HEK293T (cell line): Measurements from ENCODE around the gene MRPL1.

ENCODE experiments used
- CTCF ChIA-PET: fragments of 350-600 bp; formaldehyde crosslinking; extraction: SDS; loops from one replicate; lab custom pipeline; 2021; ENCODE audit warnings: antibody characterized with exemption, inconsistent platforms; lab: Yijun Ruan, JAX
- POLR2A ChIA-PET: fragments of 350-600 bp; formaldehyde crosslinking; extraction: SDS; loops from one replicate; lab custom pipeline; 2020; ENCODE audit warnings: antibody characterized with exemption, inconsistent platforms; lab: Yijun Ruan, JAX
- DNase-seq: peaks from one replicate; pipeline ENCODE4 v3.0.0; 2012; ENCODE audit warnings: mixed read lengths; ENCODE audit errors: extremely low spot score
- ARNT ChIP-seq: fragments of 450-650 bp; IDR thresholded peaks from 2 replicates; pipeline ENCODE4 v1.6.1; 2017; ENCODE audit warnings: mild to moderate bottlenecking
- BHLHE40 ChIP-seq: fragments of 450-650 bp; IDR thresholded peaks from 2 replicates; pipeline ENCODE4 v1.6.1; 2016; ENCODE audit warnings: mild to moderate bottlenecking, moderate library complexity, borderline replicate concordance
- CTBP1 ChIP-seq: fragments of 450-650 bp; IDR thresholded peaks from 2 replicates; pipeline ENCODE4 v1.6.1; 2016; ENCODE audit warnings: borderline replicate concordance
- ELF4 ChIP-seq: fragments of 450-650 bp; IDR thresholded peaks from 2 replicates; pipeline ENCODE4 v1.6.1; 2017; ENCODE audit warnings: antibody characterized with exemption
- FOXA1 ChIP-seq: fragments of 450-650 bp; IDR thresholded peaks from 2 replicates; pipeline ENCODE4 v1.6.1; 2016; ENCODE audit warnings: mild to moderate bottlenecking
- FOXK2 ChIP-seq: fragments of 450-650 bp; IDR thresholded peaks from 2 replicates; pipeline ENCODE4 v1.6.1; 2016; ENCODE audit warnings: mild to moderate bottlenecking
- FOXM1 ChIP-seq: fragments of 450-650 bp; IDR thresholded peaks from 2 replicates; pipeline ENCODE4 v1.6.1; 2017; ENCODE audit warnings: mild to moderate bottlenecking, borderline replicate concordance
- HDGF ChIP-seq: fragments of 450-650 bp; IDR thresholded peaks from 2 replicates; pipeline ENCODE4 v1.6.1; 2017; ENCODE audit warnings: antibody characterized with exemption, borderline replicate concordance
- L3MBTL2 ChIP-seq: fragments of 450-650 bp; conservative IDR thresholded peaks from 2 replicates; pipeline ENCODE4 v1.6.1; 2016; ENCODE audit warnings: mild to moderate bottlenecking
- LEF1 ChIP-seq: fragments of 450-650 bp; IDR thresholded peaks from 2 replicates; pipeline ENCODE4 v1.6.1; 2017; ENCODE audit warnings: mild to moderate bottlenecking, borderline replicate concordance
- NFRKB ChIP-seq: fragments of 450-650 bp; IDR thresholded peaks from 2 replicates; pipeline ENCODE4 v1.6.1; 2016; ENCODE audit warnings: mild to moderate bottlenecking, moderate library complexity
- PKNOX1 ChIP-seq: fragments of 450-650 bp; IDR thresholded peaks from 2 replicates; pipeline ENCODE4 v1.6.1; 2016
- SP1 ChIP-seq: fragments of 450-650 bp; IDR thresholded peaks from 2 replicates; pipeline ENCODE4 v1.6.1; 2017
- SUZ12 ChIP-seq: fragments of 450-650 bp; IDR thresholded peaks from 2 replicates; pipeline ENCODE4 v1.6.1; 2016; ENCODE audit warnings: mild to moderate bottlenecking
- TARDBP ChIP-seq: fragments of 450-650 bp; IDR thresholded peaks from 2 replicates; pipeline ENCODE4 v1.6.1; 2016
- ZNF384 ChIP-seq: fragments of 450-650 bp; IDR thresholded peaks from 2 replicates; pipeline ENCODE4 v1.6.1; 2016

The MRPL1 gene

GRCh38 chr4:77922158-77923094 lies 59.8 kb downstream of the MRPL1 start:
- no peak for DNase-seq
- ChIA-PET POLR2A (no interaction called here), CTCF (no interaction called here)
- TF ChIP-seq ELF4 (no peak), FOXK2 (no peak), PKNOX1 (no peak), SP1 (no peak), ARNT (no peak), LEF1 (no peak), L3MBTL2 (no peak), SUZ12 (no peak), FOXM1 (no peak), ZNF384 (no peak), NFRKB (no peak), FOXA1 (no peak), HDGF (no peak), TARDBP (no peak), CTBP1 (no peak), BHLHE40 (no peak)

GRCh38 chr4:77927991-77928925 lies 65.6 kb downstream of the MRPL1 start:
- TF ChIP-seq FOXK2 (no peak), ARNT (no peak), HDGF (no peak), FOXM1 (no peak), PKNOX1 (no peak), SP1 (no peak), CTBP1 (no peak), BHLHE40 (no peak), ELF4 (no peak), L3MBTL2 (no peak), NFRKB (no peak), TARDBP (no peak), SUZ12 (no peak)

GRCh38 chr4:77930154-77930639 lies 67.6 kb downstream of the MRPL1 start:
- TF ChIP-seq PKNOX1 (no peak; the same call in 1 of the 2 replicates), SP1 (no peak), NFRKB (no peak)
- CTCF ChIA-PET: no interaction called here
- no peak for DNase-seq
- POLR2A ChIA-PET: no interaction called here

More at GRCh38 chr4:77927991-77928925, 65.6 kb downstream of the MRPL1 start:
- POLR2A ChIA-PET: no interaction called here
- CTCF ChIA-PET: no interaction called here
- DNase-seq: no peak

- ChIA-PET POLR2A (no interaction called here), CTCF (no interaction called here)
- no peak for DNase-seq
- TF ChIP-seq SUZ12 (no peak), BHLHE40 (no peak), ZNF384 (no peak), CTBP1 (no peak), SP1 (no peak), FOXM1 (no peak), ARNT (no peak), L3MBTL2 (no peak), LEF1 (no peak), TARDBP (no peak), PKNOX1 (no peak), ELF4 (no peak), FOXK2 (no peak), NFRKB (no peak), FOXA1 (no peak), HDGF (no peak)
Measured at GRCh38 chr4:77930876-77931275, 68.2 kb downstream of the MRPL1 start.
